Measurements from ENCODE around the gene LTBP1.
"Not testable (repeated sequence)": the region's sequence is repeated elsewhere in the genome, so short reads cannot be mapped to it uniquely, and the experiment has no call there.

The LTBP1 gene

DNA sequence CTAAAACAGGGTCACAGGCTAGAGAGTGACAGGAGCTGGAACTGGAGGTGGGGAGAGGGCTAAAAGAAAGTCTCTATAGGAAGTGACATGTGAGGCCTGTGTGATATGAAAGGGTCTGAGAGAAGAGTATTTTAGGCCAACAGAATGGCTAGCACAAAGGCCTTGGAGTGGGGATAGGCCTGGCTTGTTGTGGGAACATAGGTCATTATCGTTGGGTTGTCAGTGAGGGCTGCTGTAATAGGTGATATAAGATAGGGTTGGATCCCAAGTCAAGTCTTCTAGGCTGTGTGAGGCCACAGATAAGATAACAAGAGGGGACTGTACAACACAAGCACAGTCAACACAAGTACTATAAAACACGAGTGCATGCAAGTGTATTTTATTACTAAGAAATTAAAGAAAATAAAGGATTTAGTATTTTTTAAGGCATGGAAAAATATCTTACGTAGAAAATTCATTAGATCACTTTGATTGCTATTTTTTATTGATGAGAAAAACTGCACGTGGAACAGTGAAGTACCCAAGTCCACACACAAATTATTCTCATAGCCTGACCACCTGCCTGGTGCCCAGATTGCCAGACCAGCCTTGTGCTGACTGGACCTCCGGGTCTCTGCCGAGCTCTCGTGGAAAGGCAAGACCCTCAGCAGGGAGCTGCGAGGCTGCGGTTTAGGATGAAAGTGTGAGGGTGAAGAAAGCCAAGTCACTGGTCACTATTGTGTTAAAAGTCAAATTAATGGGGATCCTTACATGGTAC is 14.1 kb downstream of the LTBP1 start:
- DNase-seq (ENCODE audit: low read depth in 2 of 3, low spot score in 2 of 3): no peak

DNA sequence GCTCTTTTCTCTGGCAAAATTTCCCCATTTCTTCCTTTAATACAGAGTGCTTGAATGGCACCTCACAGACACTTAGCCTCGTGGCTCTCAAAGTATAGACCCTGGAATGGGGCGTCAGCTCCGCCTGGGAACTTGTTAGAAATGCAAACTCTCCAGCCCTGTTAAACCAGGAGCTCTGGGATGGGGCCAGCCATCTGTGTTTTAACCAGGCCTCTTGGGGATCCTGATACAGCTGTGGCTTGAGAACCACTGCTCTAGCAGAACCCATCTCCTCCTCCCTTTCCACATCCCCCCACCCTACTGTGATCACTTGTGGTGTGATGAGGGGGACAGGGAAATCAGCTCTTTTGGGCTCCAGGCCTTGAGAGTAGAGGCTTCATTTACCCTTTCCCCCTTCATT is 15.9 kb downstream of the LTBP1 start:
- no peak for DNase-seq (ENCODE audit: low read depth in 2 of 3, low spot score in 2 of 3)

DNA sequence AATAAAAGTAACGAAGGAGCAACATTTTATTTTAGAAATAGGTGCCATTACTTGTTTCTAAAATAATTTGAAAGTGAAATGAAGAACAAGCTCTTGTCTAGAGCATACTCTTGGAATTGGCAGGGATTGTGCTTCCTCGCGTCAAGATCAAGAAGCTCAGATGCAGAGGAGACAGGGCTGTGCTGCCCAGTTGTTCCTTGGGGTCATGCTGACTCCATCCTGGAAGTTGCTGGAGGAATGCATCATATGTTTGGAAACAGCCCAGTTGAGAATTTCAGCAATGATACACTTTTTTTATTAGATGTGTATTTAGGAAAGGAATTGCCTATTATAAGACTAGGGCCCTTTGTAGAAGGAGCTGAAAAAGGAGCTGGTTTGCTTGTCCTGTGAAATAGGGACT is 17.2 kb downstream of the LTBP1 start:
- no peak for DNase-seq (ENCODE audit: low read depth in 2 of 3, low spot score in 2 of 3)

- no peak for DNase-seq (ENCODE audit: low read depth in 2 of 3, low spot score in 2 of 3)
These were observed 18.9 kb downstream of the LTBP1 start for GRCh38 chr2:32965523-32966171.

DNA sequence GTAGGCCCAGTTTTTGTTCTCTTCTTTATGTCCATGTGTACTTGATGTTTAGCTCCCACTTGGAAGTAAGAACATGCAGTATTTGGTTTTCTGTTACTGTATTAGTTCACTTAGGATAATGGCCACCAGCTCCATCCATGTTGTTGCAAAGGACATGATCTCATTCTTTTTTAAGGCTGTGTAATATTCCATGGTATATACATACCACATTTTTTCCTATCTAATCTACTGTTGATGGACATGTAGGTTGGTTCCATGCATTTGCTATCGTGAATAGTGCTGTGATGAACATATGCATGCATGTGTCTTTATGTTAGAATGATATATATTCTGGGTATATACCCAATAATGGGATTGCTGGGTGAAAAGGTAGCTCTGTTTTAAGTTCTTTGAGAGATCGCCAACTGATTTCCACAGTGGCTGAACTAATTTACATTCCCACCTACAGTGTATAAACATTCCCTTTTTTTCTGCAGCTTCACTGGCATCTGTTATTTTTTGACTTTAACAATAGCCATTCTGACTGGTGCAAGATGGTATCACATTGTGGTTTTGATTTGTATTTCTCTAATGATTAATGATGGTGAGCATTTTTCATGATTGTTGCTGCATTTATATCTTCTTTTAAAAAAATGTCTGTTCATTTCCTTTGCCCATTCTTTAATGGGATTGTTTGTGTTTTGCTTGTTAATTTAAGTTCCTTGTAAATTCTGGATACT is 22.9 kb downstream of the LTBP1 start:
- no peak for DNase-seq (ENCODE audit: low read depth in 2 of 3, low spot score in 2 of 3)

DNA sequence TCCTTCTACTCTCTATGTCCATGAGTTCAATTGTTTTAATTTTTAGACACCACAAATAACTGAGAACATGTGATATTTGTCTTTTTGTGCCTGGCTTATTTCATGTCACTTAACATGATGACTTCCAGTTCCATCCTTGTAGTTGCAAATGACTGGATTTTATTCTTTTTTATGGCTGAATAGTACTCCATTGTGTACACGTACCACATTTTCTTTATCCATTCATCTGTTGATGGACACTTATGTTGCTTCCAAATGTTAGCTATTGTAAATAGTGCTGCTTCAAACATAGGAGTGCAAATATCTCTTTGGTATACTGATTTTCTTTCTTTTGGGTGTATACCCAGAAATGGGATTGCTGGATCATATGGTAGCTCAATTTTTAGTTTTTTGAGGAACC is 27.0 kb downstream of the LTBP1 start:
- not testable (repeated sequence) for DNase-seq (ENCODE audit: low read depth in 2 of 3, low spot score in 2 of 3)

DNA sequence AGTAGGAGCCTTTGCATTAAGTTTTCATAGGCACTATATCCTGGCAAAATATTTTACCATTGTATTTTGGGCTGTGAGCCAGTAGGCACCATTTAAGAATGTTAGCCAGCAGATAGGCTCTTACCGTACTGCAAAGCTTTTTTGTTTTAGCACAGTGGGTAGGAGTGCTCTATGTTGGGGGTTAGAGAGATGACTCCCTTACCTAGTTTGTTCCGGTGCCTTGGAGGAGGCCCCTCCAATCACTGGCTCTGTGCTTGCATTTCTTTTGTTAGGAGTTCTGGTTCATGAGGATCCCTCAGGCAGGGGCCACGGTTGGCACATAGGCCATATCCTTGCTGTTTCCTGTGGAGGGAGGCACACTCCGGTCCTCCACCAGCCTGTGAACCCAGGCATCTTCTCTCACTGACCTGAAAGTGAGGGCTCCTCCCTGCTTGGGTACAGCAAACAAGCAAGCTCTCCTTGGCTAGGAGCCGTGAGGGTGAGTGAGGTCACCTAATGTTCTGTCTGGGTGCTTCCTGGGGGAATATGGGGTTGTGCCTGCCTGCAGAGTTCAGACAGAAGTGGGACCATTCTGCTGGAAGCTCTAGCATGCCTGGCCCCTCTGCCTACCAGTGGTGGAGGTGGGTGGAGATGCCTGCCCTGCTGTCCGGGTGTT is 29.8 kb downstream of the LTBP1 start:
- no peak for DNase-seq (ENCODE audit: low read depth in 2 of 3, low spot score in 2 of 3)

DNA sequence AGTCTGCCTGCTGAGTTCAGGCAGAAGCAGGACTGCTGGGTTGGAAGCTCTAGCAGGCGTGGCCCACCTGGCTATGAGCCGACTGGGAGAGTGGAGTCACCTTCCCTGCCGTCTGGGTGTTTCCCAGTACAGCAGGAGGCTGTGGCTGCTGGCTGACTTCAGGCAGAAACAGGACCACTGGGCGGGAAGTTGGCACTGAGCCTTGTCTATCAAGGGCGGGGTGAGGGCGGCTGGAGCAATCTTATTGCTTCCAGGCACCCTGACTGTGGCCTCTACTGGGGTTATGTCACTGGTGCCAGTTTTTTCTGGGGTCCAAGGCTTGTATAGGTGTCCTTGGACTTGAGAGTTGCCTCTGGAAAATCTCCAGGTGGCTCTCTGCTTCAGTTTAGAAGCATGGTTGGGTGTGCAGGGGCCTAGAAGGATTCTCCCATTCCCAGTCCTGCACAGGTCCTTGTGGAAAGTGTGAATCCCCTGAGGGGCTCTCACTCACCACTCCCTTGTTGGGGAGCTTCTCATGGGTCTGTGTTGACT is 30.5 kb downstream of the LTBP1 start:
- DNase-seq (ENCODE audit: low read depth in 2 of 3, low spot score in 2 of 3): no peak

DNA sequence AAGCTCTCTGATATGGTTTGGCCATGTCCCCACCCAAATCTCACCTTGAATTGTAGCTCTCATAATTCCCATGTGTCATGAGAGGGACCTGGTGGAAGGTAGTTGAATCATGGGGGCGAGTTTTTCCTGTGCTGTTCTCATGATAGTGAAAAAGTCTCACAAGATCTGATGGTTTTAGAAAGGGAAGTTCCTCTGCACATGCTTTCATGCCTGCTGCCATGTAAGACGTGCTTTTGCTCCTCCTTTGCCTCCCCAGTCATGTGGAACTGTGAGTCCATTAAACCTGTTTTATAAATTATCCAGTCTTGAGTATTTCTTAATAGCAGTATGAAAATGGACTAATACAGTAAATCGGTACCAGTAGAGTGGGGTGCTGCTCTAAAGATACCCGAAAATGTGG is 34.9 kb downstream of the LTBP1 start:
- DNase-seq (ENCODE audit: low read depth in 2 of 3, low spot score in 2 of 3): no peak

- DNase-seq (ENCODE audit: low read depth in 2 of 3, low spot score in 2 of 3): not testable (repeated sequence)
These were observed 36.6 kb downstream of the LTBP1 start for GRCh38 chr2:32983193-32983924.

DNA sequence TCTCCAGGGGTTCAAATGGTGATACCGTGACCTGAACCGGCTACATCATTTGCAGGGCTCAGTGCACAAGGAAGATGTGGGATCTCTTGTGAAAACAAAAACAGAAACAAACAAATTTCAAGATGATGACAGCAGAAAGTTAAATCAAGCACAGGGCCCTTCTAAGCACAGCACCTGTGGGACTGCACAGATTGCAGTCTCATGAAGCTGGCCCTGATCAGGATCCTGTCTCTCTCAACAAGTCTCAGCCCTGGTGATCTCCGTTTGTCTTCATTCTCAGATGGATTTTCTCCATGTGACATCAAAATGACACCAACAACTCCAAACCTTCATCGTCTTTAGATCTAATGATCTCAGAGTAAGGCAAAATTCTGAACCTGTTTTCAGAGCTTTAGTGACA is 39.7 kb downstream of the LTBP1 start:
- DNase-seq (ENCODE audit: low read depth in 2 of 3, low spot score in 2 of 3): no peak

DNA sequence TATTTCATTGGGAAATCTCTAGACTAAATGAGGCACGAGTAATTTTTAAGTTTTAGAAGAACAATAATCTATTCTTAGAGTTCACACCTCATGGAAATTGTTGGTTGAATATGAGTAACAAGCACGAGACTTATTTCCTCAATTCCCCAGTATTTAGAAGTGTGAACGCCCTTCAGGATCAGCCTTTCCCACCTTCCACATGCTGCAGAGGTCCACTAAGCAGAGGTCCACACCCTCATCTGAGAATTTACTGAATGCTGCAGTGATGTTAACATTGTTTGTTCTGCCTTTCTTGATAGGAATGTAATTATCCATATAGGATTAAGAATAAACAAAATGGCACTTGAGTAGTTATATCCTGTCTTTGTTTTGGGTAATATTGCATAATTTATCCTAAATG is 41.8 kb downstream of the LTBP1 start:
- no peak for DNase-seq (ENCODE audit: low read depth in 2 of 3, low spot score in 2 of 3)

DNA sequence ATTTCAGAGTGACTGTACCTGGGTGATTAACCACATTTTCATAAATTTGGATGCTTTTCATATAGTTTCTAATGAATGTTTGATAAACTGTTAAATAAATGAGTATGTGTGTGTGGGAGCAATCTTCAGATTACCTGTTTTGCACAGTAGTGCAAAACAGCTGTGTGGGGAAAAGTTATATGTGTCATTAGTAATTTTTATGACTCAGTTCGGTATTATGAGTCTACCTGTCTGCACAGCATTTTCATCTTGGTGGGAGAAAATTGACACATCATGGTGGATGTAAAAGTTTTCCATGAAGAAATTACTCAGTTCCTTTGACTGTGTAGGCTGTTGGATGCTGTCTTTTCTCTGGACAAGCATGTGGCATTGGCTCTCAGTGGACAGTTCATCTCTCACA is 43.8 kb downstream of the LTBP1 start:
- no peak for DNase-seq (ENCODE audit: low read depth in 2 of 3, low spot score in 2 of 3)

GRCh38 chr2:32991091-32991845 is 44.5 kb downstream of the LTBP1 start:
- DNase-seq (ENCODE audit: low read depth in 2 of 3, low spot score in 2 of 3): no peak

DNA sequence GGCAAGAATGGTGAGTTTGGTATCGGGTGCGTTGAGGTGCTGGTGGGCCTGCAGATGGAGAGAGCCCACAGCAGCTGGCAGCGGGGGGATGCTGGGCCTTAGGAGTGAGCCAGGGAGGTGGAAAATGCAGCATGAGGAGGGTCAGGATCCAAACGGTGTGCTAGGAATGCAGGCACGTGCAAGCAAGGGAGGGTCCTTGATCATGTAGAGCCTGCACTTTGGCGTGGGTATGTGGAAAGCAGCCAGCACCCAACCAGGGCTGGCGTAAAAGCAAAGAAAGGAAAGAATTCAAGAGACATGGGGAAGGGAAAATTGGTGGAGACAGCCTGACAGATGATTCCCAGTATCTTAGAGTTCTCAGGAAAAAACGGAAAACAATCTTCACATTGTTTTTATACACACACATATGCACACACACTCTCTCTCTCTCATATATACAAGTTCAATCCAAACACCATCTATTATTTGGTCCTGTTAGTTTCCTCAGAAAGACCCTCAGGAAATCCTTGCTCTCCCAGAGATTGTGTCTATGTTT is 46.3 kb downstream of the LTBP1 start:
- no peak for DNase-seq (ENCODE audit: low read depth in 2 of 3, low spot score in 2 of 3)

DNA sequence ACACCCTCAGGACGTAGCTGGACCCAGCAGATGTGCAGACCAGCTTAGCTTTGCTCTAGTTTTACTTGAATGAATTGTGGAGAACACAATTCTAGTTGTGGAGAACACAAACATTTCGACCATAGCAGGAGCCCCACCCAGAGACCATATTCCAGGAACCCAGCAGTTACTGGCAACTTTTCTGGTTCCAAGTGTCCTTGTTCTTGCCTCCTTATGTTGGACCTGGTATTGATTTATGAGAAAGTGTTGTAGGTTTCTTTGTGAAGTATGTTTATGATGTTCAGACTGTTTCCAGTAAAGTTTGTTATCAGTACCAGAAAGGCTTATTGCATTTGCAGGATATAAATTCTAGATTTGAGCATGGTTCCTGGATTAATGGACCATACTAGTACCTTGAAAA is 51.0 kb downstream of the LTBP1 start:
- no peak for DNase-seq (ENCODE audit: low read depth in 2 of 3, low spot score in 2 of 3)

GRCh38 chr2:33000986-33001385 is 54.2 kb downstream of the LTBP1 start:
- DNase-seq (ENCODE audit: low read depth in 2 of 3, low spot score in 2 of 3): no peak

GRCh38 chr2:33001823-33002222 is 55.1 kb downstream of the LTBP1 start:
- DNase-seq (ENCODE audit: low read depth in 2 of 3, low spot score in 2 of 3): no peak

DNA sequence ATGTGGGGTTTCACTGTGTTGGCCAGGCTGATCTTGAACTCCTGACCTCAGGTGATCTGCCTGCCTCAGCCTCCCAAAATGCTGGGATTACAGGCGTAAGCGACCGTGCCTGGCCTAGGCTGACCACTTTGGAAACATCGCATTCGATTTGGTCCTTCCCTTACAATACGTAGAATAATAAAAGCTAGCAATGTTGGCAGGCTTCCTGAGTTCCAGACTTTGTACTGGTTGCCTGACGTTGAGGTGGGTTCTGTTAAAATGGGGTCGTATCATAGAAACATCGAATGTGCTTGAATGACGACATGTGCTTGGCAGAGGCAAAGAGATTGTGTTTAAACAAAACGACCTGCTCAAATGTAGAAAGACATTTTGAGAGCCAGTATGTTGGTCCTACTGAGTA is 56.1 kb downstream of the LTBP1 start:
- DNase-seq (ENCODE audit: low read depth in 2 of 3, low spot score in 2 of 3): no peak

- DNase-seq (ENCODE audit: low read depth in 2 of 3, low spot score in 2 of 3): no peak
These were observed 58.3 kb downstream of the LTBP1 start for GRCh38 chr2:33005057-33005456.
